ENCODE results near the gene CPVL. TPM values are rescaled to one million over a fixed set of nuclear protein-coding genes. Genes with fewer than 3 reads are reported as not detected.

The CPVL gene
- 6.1 and 6.7 TPM in 2 replicates for total RNA-seq

DNA sequence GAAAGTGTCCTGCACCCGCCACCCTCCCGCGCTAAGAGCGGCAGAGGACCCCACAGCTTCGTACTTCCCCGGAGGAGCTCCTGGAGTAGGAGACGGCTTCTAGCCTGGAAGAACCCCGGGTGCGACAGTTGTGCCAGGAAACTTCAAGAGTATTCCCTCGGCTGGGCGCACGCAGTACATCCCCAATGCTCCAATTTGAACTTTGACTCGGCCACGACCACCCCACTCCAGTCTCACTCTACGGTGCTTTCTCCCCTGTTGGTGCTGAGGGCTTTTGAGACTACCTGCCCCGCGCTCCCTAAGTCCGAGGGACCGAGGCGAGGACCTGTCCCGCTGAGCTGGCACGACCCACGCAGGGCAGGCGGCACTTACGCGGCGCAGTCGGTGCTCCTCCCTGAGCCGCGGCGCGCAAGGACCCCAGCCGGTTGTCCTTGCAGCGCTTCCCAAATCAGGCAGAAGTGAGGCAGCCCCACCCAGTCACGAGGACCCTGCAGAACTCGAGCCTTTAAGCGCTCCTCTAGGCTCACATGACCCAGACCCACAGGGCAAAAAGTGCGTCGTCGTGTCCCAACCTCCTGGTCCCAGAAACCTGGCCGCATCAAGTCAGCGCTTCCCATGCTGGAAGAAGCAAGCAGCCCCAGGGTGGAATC is at the start of gene CPVL:
TSS of gene CPVL (minus strand) at position 481 of the 650 bp plus-strand sequence. CDS start 25,476 bp downstream, outside the sequence.

DNA sequence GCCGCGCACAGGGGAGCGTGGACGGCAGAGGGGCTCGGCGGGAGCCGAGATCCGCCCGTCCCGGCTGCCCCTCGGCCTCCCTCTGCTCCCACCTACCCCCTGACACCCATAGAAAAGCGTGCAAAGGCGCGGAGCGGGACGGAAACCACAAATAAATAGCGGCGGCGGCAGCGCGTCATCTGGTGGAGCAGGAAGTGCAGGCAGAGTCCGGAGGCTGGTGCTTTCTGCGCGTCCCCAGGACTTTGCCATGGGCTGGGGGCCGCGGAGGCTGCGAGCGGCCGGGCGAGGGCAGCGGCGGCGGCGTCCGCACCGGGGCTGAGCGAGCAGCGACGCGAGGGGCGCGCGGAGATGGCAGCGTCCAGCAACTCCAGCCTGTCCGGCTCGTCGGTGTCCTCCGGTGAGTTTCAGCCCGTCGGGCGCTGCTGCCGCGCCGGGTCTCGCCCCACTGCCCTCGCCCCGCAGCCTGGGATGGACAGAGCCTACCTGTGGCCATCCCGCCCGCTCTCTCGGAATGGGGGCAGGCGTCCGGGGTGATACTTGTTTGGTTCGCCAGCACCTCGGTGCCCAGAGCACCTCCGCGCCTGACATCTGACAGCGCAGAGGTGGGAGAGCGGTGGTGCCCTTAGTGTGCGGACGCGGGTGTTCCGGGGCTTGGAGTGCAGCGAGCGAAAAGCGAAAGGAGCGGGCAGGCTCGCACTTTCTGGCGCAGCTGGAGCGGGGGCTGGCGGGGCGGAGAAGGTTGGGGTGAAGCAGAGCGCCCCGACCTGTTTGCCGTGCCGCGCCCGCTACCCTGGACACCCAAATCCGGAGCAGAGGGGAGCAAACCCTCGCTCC is 48.5 kb upstream of the CPVL start, which contains the start of gene CHN2:
TSS of gene CHN2 (plus strand) at position 182 of the 834 bp plus-strand sequence.

DNA sequence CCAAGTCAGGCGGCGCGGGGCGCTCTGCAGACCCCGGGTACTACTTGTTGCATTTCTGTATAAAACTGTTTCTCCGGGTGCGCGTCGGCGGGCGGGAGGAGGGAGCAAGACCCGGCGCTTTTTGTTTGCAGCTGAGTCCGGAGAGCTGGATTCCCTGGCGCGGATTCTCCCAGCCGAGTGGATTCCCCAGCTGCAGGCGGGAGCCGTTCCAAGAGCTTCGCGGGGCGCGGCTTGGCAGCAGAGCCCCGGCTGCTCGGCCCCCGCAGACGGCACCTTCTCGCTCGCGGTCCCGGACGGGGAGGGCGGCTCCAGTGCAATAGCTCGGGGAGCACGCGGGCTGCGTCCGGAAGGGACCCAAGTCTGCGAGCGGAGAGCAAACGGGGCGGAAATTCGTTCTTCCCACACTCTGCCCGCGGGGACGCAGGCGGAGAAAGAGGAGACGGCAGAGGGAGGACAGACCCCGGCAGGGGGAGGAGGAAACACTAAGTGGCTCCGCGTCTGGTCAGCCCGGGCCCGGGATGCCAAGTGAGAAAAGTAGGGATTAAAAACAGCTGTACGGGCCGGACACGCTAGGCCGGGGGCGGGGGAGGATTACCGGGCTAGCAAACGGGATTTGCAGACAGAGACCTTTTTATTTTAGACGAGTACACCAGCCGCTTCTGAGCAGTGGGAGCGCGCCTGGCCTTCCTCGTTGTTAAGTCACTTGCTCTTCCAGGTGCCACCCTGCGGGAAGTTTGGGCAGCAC is 187.9 kb downstream of the CPVL start, which contains the start of gene TRIL:
TSS of gene TRIL (minus strand) at position 96 of the 745 bp plus-strand sequence. CDS start 284 bp downstream, outside the sequence.

Other genes starting within 250 kb of the CPVL start
- gene TRIL, start 188.2 kb downstream of the CPVL start, total RNA-seq: 11.4 and 11.6 TPM in 2 replicates
- gene CHN2, start 48.2 kb upstream of the CPVL start, total RNA-seq: 0.37 and 0.93 TPM in 2 replicates

Measured in cardiac ventricle fibroblast (primary cell).